GM12878 (cell line): ENCODE data around the gene DTX1.
A peak's percentile ranks its signal among the peaks of the same experiment; 100 is the strongest.

ENCODE experiments used
- BCL3 ChIP-seq: IDR thresholded peaks from 2 replicates; pipeline ENCODE4 v1.6.1; 2011; ENCODE audit warnings: borderline replicate concordance, low read depth, mild to moderate bottlenecking, moderate library complexity, low read length; ENCODE audit not compliant: insufficient read depth, poor library complexity, severe bottlenecking
- CBFB ChIP-seq: IDR thresholded peaks from 2 replicates; pipeline ENCODE4 v1.6.1; 2016; ENCODE audit warnings: antibody characterized with exemption, low read depth
- CEBPB ChIP-seq, 2 experiments: fragments of 150-350 bp in 1 of 2; IDR thresholded peaks; 2 replicates each; pipeline ENCODE4 v1.6.1; 2012 to 2014; ENCODE audit warnings: low read depth in 2 of 2, low read length in 2 of 2, borderline replicate concordance in 1 of 2, inconsistent platforms in 1 of 2
- CTCF ChIP-seq, 3 experiments: IDR thresholded peaks in 2 of 3; conservative IDR thresholded peaks in 1 of 3; 2 replicates each; pipeline ENCODE4 v1.5.1; 2011; ENCODE audit warnings: low read depth in 3 of 3, low read length in 3 of 3, mild to moderate bottlenecking in 3 of 3, control low read depth in 2 of 3, moderate library complexity in 2 of 3, inconsistent platforms in 1 of 3, mixed read lengths in 1 of 3; ENCODE audit not compliant: control insufficient read depth in 2 of 3, insufficient read depth in 1 of 3; ENCODE audit errors: extremely low read depth in 1 of 3
- EGR1 ChIP-seq, 2 experiments: IDR thresholded peaks; 1 replicate in 1 of 2; 2 replicates in 1 of 2; pipeline ENCODE4 v1.6.1; 2011 to 2012; ENCODE audit warnings: low read depth in 2 of 2, low read length in 2 of 2, borderline replicate concordance in 1 of 2, mild to moderate bottlenecking in 1 of 2, moderate library complexity in 1 of 2
- GATAD2B ChIP-seq: fragments of 450-650 bp; conservative IDR thresholded peaks from 2 replicates; pipeline ENCODE4 v1.6.1; 2017; ENCODE audit warnings: low read depth, mild to moderate bottlenecking, moderate library complexity
- RCOR1 ChIP-seq: conservative IDR thresholded peaks from 2 replicates; pipeline ENCODE4 v1.6.1; 2012; ENCODE audit warnings: low read depth, low read length, improper control_type of control experiment
- TARDBP ChIP-seq: IDR thresholded peaks from 2 replicates; pipeline ENCODE4 v1.6.1; 2016; ENCODE audit warnings: borderline replicate concordance
- TCF3 ChIP-seq: IDR thresholded peaks from 2 replicates; pipeline ENCODE4 v1.6.1; 2012; ENCODE audit warnings: low read depth, mild to moderate bottlenecking, low read length, borderline replicate concordance; ENCODE audit not compliant: insufficient read depth
- TF ChIP-seq, protein P1 (sequence below): IDR thresholded peaks from 2 replicates; pipeline ENCODE4 v1.6.1; 2011; ENCODE audit warnings: mild to moderate bottlenecking, low read depth, low read length, moderate library complexity; ENCODE audit not compliant: insufficient replicate concordance

GRCh38 chr12:113071135-113072112, 14.9 kb downstream of the DTX1 start:
- TF ChIP-seq, protein P1, sequence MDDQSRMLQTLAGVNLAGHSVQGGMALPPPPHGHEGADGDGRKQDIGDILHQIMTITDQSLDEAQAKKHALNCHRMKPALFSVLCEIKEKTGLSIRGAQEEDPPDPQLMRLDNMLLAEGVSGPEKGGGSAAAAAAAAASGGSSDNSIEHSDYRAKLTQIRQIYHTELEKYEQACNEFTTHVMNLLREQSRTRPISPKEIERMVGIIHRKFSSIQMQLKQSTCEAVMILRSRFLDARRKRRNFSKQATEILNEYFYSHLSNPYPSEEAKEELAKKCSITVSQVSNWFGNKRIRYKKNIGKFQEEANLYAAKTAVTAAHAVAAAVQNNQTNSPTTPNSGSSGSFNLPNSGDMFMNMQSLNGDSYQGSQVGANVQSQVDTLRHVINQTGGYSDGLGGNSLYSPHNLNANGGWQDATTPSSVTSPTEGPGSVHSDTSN: no peak
- TF ChIP-seq RCOR1 (no peak), BCL3 (no peak), CEBPB (IDR thresholded peaks at IDR 0.05; ENCODE audit: borderline replicate concordance in 1 of 2, low read depth in 2 of 2, low read length in 2 of 2) (no peak), TARDBP (no peak), CBFB (no peak), GATAD2B (no peak), CTCF (IDR thresholded peaks at IDR 0.05 in 2 of 3, conservative IDR thresholded peaks at IDR 0.05 in 1 of 3; ENCODE audit: control insufficient read depth in 2 of 3, extremely low read depth in 1 of 3, insufficient read depth in 1 of 3, low read depth in 3 of 3, low read length in 3 of 3) (no peak), TCF3 (no peak), EGR1 (IDR thresholded peaks at IDR 0.05; ENCODE audit: borderline replicate concordance in 1 of 2, low read depth in 2 of 2, low read length in 2 of 2) (peak in 1 of 2 experiments; percentile 22; a peak in 1 of 3 replicates)
